ENCODE measurements around the gene RPS5. TPM values are rescaled to one million over a fixed set of nuclear protein-coding genes. Genes with fewer than 3 reads are reported as not detected.
"Not testable (repeated sequence)": the region's sequence is repeated elsewhere in the genome, so short reads cannot be mapped to it uniquely, and the experiment has no call there.

The RPS5 gene
- total RNA-seq, 4 donors from 2014 or later, result 428 to 1,258 (median 517) TPM

DNA sequence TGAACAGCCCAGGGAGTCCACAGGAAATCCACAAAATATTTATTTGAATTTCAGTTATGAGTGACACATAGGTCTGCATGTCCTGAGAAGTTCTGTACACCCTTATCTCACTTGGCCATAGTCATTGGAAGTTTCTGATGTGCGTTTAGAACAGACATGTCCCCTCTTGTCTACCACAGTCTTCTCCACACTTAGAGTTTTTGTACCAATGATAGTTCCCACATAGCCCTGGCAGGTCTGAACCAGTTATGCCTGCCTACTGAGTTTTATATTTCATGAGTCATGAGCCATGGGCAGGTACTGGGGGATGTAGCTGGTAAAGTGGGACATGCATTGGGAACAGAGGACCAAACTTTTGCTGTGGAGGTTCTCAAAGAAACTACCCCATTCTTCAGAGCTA is 41.5 kb downstream of the RPS5 start:
- H3K36me3 ChIP-seq, result peaks cover 0 to 11% (median 0%) of the 10 kb centered on the region in 3 donors
- H3K4me3 ChIP-seq, result no peak overlapping the region
- no peak for TF ChIP-seq POLR2A (IDR thresholded peaks at IDR 0.05)
- TF ChIP-seq CTCF (IDR thresholded peaks at IDR 0.05), result no peak
- no peaks in the 10 kb centered on the region for H3K4me1 ChIP-seq
- no peak for DNase-seq
- H3K9me3 ChIP-seq, result peaks cover 0 to 78% (median 23%) of the 10 kb centered on the region in 4 donors
- no peak overlapping the region for H3K27ac ChIP-seq
- no peaks in the 10 kb centered on the region for H3K27me3 ChIP-seq

- Histone ChIP-seq H3K4me3 (no peak overlapping the region), H3K9me3 (peaks cover 0 to 87% (median 29%) of the 10 kb centered on the region in 4 donors), H3K27me3 (no peaks in the 10 kb centered on the region), H3K36me3 (peaks cover 0 to 22% (median 0%) of the 10 kb centered on the region in 3 donors), H3K27ac (no peak overlapping the region), H3K4me1 (no peaks in the 10 kb centered on the region)
- TF ChIP-seq CTCF (IDR thresholded peaks at IDR 0.05) (no peak), POLR2A (IDR thresholded peaks at IDR 0.05) (no peak)
- no peak for DNase-seq
Observed at GRCh38 chr19:58429745-58430144, 42.7 kb downstream of the RPS5 start.

- Histone ChIP-seq H3K4me3 (no peak overlapping the region), H3K4me1 (peaks cover 0 to 1% (median under 1%) of the 10 kb centered on the region in 4 donors)
Observed at GRCh38 chr19:58434217-58434616, 47.1 kb downstream of the RPS5 start.

DNA sequence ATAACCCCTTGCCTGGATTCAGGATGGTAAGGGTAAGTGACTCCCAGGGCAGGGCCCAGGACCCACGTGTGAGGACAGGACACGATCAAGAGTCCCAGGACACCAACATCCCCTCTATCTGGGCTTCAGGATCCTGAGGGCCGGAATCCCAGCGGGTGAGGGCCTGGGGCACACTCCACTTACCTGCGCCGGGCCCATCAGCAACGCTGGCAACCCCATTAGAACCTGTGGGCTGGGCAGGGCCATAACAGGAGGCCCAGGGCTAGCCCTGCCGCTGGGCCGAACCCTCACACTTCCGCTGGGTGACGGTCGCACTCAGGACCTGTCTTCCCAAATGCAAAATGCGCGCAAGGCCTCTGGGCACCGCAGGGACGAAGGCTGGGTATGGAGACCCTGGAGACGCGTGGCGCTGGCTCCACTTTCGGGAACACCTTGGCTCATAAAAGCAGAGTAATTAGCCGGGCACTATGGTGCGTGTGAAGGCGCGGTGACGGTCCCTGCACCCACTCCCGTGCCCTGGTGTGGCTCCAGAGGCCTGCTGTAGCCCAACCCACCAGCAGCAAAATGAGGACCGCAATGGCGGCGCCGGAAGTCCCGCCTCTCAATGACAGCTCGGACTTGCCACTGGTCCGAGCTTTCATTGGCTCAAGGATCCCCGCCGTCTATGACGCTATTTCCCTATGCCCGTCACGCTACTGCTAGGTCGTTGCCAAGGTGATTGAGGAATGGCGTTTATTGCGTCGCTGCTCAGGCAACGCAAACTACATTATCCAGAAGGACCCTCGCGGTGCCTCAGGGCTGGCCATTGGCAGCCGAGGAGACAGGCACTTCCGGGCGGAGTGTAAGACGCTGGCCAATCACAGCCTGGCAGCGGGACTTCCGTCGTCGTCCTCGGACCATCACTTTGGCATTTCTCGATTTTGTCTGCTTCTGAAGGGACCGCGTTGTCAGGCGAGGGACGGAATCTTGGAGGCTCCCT is 52.8 kb downstream of the RPS5 start, which contains the start of gene ZNF132:
ZNF132 (minus strand) TSS at position 578 of the 979 bp plus-strand sequence; CDS start at position 246, 332 bp downstream.
- TF ChIP-seq CTCF (IDR thresholded peaks at IDR 0.05) (no peak), POLR2A (IDR thresholded peaks at IDR 0.05) (no peak)
- peaks cover 0 to 30% (median 0%) of the 10 kb centered on the region in 3 donors for H3K36me3 ChIP-seq
- DNase-seq, result peak; percentile 92 to 99 (median 97)
- peak within 1 kb of the TSS; percentile 49 to 81 (median 80) for H3K27ac ChIP-seq
- peak within 1 kb of the TSS; percentile 52 to 66 (median 61) for H3K4me3 ChIP-seq
- H3K9me3 ChIP-seq, result peaks cover 0 to 41% (median 20%) of the 10 kb centered on the region in 4 donors
- H3K27me3 ChIP-seq, result no peaks in the 10 kb centered on the region
- peaks cover 0 to 11% (median 9%) of the 10 kb centered on the region in 4 donors for H3K4me1 ChIP-seq

More at GRCh38 chr19:58434217-58434616, 47.1 kb downstream of the RPS5 start:
- no peak for TF ChIP-seq POLR2A (IDR thresholded peaks at IDR 0.05)
- no peak for TF ChIP-seq CTCF (IDR thresholded peaks at IDR 0.05)
- Histone ChIP-seq H3K9me3 (peaks cover 0 to 97% (median 39%) of the 10 kb centered on the region in 4 donors), H3K36me3 (peaks cover 0 to 53% (median 0%) of the 10 kb centered on the region in 3 donors), H3K27ac (no peak overlapping the region), H3K27me3 (no peaks in the 10 kb centered on the region)
- DNase-seq, result no peak

GRCh38 chr19:58440556-58440955 is 53.5 kb downstream of the RPS5 start:
- Histone ChIP-seq H3K4me3 (peak overlapping the region; percentile 52 to 66 (median 61)), H3K27ac (peak overlapping the region; percentile 49 to 81 (median 80)), H3K9me3 (peaks cover 0 to 35% (median 17%) of the 10 kb centered on the region in 4 donors), H3K27me3 (no peaks in the 10 kb centered on the region), H3K4me1 (peaks cover 0 to 11% (median 9%) of the 10 kb centered on the region in 4 donors), H3K36me3 (peaks cover 0 to 23% (median 0%) of the 10 kb centered on the region in 3 donors)
- no peak for DNase-seq
- no peak for TF ChIP-seq POLR2A (IDR thresholded peaks at IDR 0.05)
- no peak for TF ChIP-seq CTCF (IDR thresholded peaks at IDR 0.05)

DNA sequence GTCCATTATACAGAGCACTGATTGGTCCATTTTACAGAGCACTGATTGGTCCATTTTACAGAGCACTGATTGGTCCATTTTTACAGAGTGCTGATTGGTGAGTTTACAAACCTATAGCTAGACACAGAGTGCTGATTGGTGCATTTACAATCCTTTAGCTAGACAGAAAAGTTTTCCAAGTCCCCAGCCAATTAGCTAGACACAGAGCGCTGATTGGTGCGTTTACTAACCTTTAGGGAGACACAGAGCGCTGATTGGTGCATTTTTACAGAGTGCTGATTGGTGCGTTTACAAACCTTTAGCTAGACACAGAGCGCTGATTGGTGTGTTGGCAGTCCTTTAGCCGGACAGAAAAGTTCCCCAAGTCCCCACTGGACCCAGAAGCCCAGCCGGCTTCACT is 55.9 kb downstream of the RPS5 start:
- DNase-seq, H3K36me3 ChIP-seq, H3K27me3 ChIP-seq, H3K4me3 ChIP-seq, H3K27ac ChIP-seq: not testable (repeated sequence)
- peaks cover 0 to 16% (median 5%) of the 10 kb centered on the region in 4 donors for H3K9me3 ChIP-seq
- peaks cover 0 to 11% (median 9%) of the 10 kb centered on the region in 4 donors for H3K4me1 ChIP-seq
